GM18873 (cell line): ENCODE measurements around the gene BEND2.
"Not testable (repeated sequence)": the region's sequence is repeated elsewhere in the genome, so short reads cannot be mapped to it uniquely, and the experiment has no call there.

ENCODE experiments used
- ATAC-seq: cut with Tn5 transposase; IDR thresholded peaks from one replicate; pipeline ENCODE4 v1.9.1; 2021; ENCODE audit warnings: mild to moderate bottlenecking, moderate library complexity, moderate number of reproducible peaks; ENCODE audit not compliant: unreplicated experiment, low FRiP score

BEND2 gene

GRCh38 chrX:18220786-18221185, at the start of gene BEND2:
Gene BEND2, minus strand, starts transcription at chrX:18220886. Its CDS starts 136 bp downstream, at chrX:18220750.
- no peak for ATAC-seq

DNA sequence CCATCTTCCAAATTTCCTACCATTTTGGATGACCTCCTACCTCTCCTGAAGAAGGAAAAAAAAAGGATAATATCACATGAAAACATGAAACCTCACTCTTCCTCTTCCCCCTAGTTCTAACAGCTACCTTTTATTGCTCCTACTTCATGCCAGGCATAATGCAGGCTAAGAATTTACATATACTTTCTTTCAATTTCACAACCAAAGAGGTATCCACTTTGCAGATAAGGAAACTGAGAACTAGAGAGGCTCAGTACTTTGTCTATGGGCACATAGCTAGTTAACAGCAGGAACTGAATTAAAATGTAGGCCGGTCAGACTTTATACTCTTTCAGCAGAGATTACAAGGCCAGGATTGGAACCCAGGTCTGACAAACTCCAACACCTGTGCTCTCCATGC, 34.4 kb upstream of the BEND2 start:
- ATAC-seq = no peak

- ATAC-seq = no peak
These were observed 32.1 kb upstream of the BEND2 start for GRCh38 chrX:18252644-18253359.

GRCh38 chrX:18229646-18230045, 9.0 kb upstream of the BEND2 start:
- ATAC-seq = not testable (repeated sequence)

GRCh38 chrX:18228069-18228468, 7.4 kb upstream of the BEND2 start:
- no peak for ATAC-seq

DNA sequence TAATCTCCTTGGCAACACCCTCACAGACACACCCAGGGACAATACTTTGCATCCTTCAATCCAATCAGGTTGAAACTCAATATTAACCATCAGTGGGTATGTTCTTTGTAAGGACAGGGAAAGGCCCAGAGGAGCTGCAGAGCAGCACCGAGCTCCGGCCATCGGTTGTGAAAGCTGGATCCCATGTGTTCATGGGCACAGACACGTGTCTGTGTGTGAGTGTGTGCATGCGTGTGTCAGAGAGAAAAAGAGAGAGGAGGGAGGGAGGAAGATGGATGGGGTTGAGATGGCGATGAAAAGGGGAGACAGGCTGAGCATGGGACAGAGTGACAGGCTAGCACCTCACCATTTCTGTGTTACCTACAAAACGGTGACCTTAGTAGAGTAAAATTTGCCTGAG, 6.8 kb upstream of the BEND2 start:
- ATAC-seq = no peak

- ATAC-seq = no peak
These were observed 10.2 kb downstream of the BEND2 start for GRCh38 chrX:18210470-18210869.

DNA sequence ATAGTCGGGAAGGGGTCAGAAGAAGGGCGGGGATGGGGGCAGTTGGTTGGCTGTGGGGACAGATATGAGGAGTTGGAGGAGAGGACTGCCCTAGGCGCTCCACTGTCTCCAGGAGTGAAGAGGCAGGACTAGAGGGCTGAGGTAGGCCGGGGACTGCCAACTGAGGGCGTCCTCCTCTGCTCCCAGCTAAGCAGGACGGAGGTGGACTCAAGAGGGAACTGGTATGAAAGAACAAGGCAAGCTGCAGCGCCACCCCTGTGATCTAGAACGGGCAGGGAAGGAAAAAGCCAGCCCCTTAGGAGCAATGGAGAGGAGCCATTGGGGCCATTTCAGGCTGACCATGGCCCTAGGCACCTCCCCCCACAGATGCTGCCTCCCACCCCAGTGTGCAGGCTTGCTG, 14.0 kb downstream of the BEND2 start:
- no peak for ATAC-seq

DNA sequence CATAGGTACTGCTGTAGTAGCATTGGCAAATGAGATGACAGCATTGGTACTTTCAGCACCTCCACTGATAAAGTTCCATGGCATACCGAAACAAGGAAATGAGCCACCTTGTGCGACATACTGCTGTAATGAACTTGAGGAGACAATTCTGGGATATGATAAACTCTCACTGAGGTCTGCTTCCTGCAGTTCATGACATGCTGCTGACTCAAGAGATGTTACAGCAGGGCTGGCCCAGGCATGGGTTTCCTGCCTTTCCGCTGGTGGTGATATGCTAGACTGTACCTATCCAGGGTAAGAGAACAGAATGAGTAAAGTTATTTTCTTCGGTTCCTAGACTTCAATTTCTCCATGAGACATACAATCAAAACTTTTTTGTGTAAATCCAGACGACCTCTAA, 17.1 kb downstream of the BEND2 start:
- ATAC-seq = no peak

GRCh38 chrX:18194688-18195087, 26.0 kb downstream of the BEND2 start:
- no peak for ATAC-seq

- ATAC-seq = no peak
These were observed 41.2 kb downstream of the BEND2 start for GRCh38 chrX:18179446-18179845.

GRCh38 chrX:18174971-18175370, 45.7 kb downstream of the BEND2 start:
- no peak for ATAC-seq

DNA sequence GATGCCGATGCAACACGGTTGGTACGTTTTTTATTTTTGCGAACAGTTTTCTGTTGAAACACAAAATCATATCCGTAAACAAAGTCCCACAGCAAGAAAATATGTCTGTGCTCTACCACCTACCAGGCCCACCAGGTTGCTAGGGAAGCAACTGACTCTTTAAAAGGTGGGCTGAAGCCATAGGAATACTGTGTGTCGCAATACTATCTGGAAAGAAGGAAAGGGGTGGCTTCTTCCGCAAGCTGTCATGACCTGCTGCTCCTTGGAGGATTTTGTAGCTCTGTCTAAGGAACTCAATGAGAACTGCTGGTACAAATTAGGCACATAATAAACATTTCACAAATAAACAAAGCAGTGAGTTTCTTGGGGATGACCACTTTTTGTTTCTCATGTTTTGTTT, 46.5 kb downstream of the BEND2 start:
- ATAC-seq = no peak

DNA sequence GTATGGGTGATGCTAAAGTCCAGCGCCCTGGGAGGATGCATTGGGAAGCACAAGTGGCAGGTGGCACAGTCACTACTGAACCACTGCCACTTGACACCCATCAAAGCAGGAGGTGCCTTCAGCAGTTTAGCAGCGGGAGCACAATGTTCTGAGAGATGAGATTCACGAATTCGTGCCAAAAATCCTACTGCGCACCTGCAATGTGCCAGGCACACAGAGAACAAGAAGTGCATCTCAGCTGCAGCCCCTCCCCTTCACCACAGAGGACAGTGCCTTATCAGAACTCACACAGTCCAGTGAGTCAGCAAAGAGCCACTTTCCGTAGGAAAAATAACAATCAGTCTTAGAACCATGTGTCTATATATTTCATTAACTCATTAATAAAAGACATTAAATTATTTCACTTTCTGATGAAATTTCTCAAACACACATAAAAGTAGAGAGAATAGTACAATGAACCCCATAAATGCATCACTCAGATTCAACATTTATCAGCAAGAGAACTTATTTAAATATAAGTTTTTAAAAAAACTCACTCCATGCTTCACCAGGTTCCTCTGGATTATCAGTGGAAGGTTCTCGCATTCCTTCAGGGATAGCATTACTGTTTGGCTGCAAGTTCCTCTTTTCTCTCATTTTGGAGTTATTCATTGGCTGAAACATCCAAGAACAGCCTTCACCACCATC, 47.0 kb downstream of the BEND2 start:
- ATAC-seq = no peak

- ATAC-seq = no peak
These were observed 47.7 kb downstream of the BEND2 start for GRCh38 chrX:18172970-18173369.

GRCh38 chrX:18170910-18171309, 49.8 kb downstream of the BEND2 start:
- no peak for ATAC-seq

- ATAC-seq = no peak
These were observed 54.6 kb downstream of the BEND2 start for GRCh38 chrX:18166068-18166467.

DNA sequence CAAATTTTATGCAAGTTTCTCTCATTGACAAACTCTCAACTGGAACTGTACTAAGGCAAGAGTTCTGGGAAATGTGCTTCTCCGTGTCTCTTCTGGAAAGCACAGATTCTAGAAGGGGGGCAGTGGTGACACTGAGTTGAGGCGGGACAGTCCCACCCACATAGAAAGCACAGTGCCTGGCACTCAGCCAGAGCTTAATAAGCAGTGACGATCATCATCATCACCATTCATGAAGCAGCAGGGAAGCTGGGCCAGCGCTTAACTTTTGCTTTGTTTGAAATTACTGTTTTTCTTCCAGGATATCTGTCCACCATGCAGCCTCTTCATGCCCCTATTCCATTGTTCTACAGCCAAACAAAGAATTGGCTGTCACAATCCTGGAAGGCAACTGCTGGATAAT, 60.3 kb downstream of the BEND2 start:
- no peak for ATAC-seq

DNA sequence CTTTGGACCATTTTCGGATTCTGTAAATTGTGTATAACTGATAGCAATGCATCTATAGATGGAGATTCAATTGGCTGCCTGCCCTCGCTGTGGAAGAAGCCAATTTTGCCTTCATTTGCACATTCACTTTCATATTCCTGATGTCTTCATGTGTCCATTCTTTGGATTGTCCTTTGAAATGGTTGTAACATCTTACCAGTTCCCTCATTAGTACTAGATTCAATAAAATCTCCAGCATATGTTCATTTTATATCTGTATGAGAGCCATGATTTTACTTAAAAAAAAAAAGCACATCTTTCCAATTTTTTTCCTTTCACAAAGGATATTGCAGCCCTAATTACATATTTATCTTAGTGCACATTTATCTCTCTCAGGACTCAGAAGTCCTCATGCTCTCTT, 61.7 kb downstream of the BEND2 start:
- ATAC-seq = no peak

- ATAC-seq = no peak
These were observed 69.0 kb downstream of the BEND2 start for GRCh38 chrX:18151649-18152048.

DNA sequence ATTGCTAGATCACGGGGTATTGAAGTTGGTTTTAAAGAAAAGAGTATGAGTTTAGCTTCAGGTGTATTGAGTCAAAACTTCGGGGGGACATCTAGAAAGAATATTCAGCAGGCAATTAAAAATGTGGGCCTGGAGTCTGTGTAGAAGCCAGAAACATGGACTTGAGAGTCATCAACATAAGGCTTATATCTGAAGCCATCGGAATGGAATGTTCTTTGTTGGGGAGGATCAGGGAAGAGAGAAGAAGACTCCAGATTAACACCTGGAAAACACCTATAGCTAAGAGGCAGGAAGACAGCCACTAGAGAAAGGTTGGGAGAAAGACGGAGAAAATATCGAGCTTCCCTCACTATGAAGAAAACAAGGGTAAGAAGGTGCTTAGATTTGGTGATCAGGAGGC, 69.5 kb downstream of the BEND2 start:
- ATAC-seq = no peak

DNA sequence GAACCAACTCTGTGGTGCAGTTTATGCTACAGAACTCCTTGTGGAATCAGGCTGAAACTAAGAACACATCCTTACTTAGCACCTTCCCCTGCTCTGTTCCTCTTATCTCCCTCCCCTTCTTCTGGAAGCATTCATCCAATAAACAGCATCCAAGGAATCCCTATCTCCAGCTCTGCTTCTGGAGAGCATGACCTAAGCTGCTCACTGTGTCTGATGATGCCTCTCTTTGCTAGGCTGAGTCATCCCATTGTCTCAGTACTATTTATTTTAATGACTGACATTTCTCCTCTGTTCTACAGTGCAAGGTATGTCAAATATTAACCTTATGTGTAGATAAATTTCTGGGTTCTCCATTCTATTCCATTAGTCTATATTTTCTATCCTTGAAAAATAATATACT, 71.2 kb downstream of the BEND2 start:
- no peak for ATAC-seq
